GM10266 (cell line): ENCODE data around the gene ZMIZ1.

Source experiments
- DNase-seq: peaks from one replicate; pipeline ENCODE4 v3.0.0; 2012; ENCODE audit errors: extremely low spot score
- CTCF ChIP-seq: IDR thresholded peaks from 2 replicates; pipeline ENCODE4 v1.5.1; 2012; ENCODE audit warnings: mild to moderate bottlenecking, low read depth; ENCODE audit not compliant: control insufficient read depth, insufficient read depth; ENCODE audit errors: missing control alignments

The ZMIZ1 gene

GRCh38 chr10:79050896-79051555 lies 17.7 kb upstream of the ZMIZ1 start:
- DNase-seq = no peak
- no peak for TF ChIP-seq CTCF

GRCh38 chr10:79051766-79052165 lies 17.0 kb upstream of the ZMIZ1 start:
- TF ChIP-seq CTCF = no peak
- no peak for DNase-seq

- DNase-seq = no peak
- no peak for TF ChIP-seq CTCF
Observed at GRCh38 chr10:79052291-79053080, 16.3 kb upstream of the ZMIZ1 start.

GRCh38 chr10:79053081-79053434 lies 15.7 kb upstream of the ZMIZ1 start:
- TF ChIP-seq CTCF = no peak
- DNase-seq = no peak

- no peak for DNase-seq
- TF ChIP-seq CTCF = no peak
Observed at GRCh38 chr10:79053481-79054202, 15.1 kb upstream of the ZMIZ1 start.

- no peak for TF ChIP-seq CTCF
- DNase-seq = no peak
Observed at GRCh38 chr10:79054203-79055099, 14.3 kb upstream of the ZMIZ1 start.
